GM12878 (cell line): Measurements from ENCODE around the gene WDR76. TPM values are rescaled to one million over a fixed set of nuclear protein-coding genes. Genes with fewer than 3 reads are reported as not detected.

ENCODE experiments used
- ATAC-seq: fragments of 200-7000 bp; cut with Tn5 transposase; 3 replicates; pipeline ENCODE4 v1.9.1; 2020; ENCODE audit warnings: mild to moderate bottlenecking, moderate library complexity
- BruUV-seq: library from RNA; stranded (reverse); fragments of 400-500 nt; replicated peaks from 2 replicates; lab custom pipeline; 2021; lab: Mats Ljungman, UMichigan
- CTCF ChIA-PET: fragments of 300-600 bp; sonication (Branson Sonifier 250); formaldehyde crosslinking; extraction: SDS; loops from one replicate; lab custom pipeline; 2021; ENCODE audit warnings: inconsistent platforms; lab: Yijun Ruan, JAX
- POLR2A ChIA-PET: fragments of 350-600 bp; formaldehyde crosslinking; extraction: SDS; loops from one replicate; lab custom pipeline; 2021; ENCODE audit warnings: inconsistent platforms; lab: Charles Lee
- RAD21 ChIA-PET: fragments of 300-600 bp; sonication (Branson Sonifier 250); formaldehyde crosslinking; loops from one replicate; lab custom pipeline; 2023; ENCODE audit warnings: antibody characterized with exemption; ENCODE audit not compliant: unreplicated experiment; lab: Charles Lee
- SMC1A ChIA-PET: fragments of 300-600 bp; sonication (Branson Sonifier 250); formaldehyde crosslinking; loops from one replicate; lab custom pipeline; 2023; ENCODE audit not compliant: unreplicated experiment, uncharacterized antibody; lab: Charles Lee
- DNase-seq: peaks from one replicate; pipeline ENCODE4 v3.0.0-alpha.2; 2011; ENCODE audit warnings: low read depth, low spot score
- FAIRE-seq: peaks from 3 replicates; lab custom pipeline; 2011; peaks lifted over from hg19 to GRCh38; lab: Jason Lieb, UNC
- H2AFZ ChIP-seq: 2 replicates; pipeline ENCODE4 v1.6.0; 2011; ENCODE audit warnings: low read depth, low read length, control low read depth; ENCODE audit not compliant: control insufficient read depth
- H3K27ac ChIP-seq: 2 replicates; pipeline ENCODE4 v1.5.1; 2011; ENCODE audit warnings: control low read depth; ENCODE audit not compliant: control insufficient read depth, insufficient read depth
- H3K27me3 ChIP-seq, 2 experiments: replicated peaks in 1 of 2; 2 replicates each; pipeline versions ENCODE4 v1.6.0 to v1.6.1; 2011; ENCODE audit warnings: low read length in 1 of 2; ENCODE audit not compliant: control insufficient read depth in 2 of 2, insufficient read depth in 2 of 2
- H3K36me3 ChIP-seq, 2 experiments: 2 replicates each; pipeline ENCODE4 v1.5.1; 2011; ENCODE audit warnings: low read length in 1 of 2; ENCODE audit not compliant: control insufficient read depth in 2 of 2, insufficient read depth in 2 of 2
- H3K4me1 ChIP-seq: 2 replicates; pipeline ENCODE4 v1.6.1; 2011; ENCODE audit warnings: mild to moderate bottlenecking, low read length, moderate library complexity, mixed read lengths; ENCODE audit not compliant: control insufficient read depth, insufficient read depth
- H3K4me2 ChIP-seq: 2 replicates; pipeline ENCODE4 v1.6.0; 2011; ENCODE audit warnings: control low read depth; ENCODE audit not compliant: control insufficient read depth, insufficient read depth
- H3K4me3 ChIP-seq: fragments of 200-600 bp; sonication (generic); 2 replicates; pipeline ENCODE4 v1.5.1; 2016
- H3K79me2 ChIP-seq: 2 replicates; pipeline ENCODE4 v1.6.0; 2011; ENCODE audit warnings: low read length; ENCODE audit not compliant: control insufficient read depth, insufficient read depth
- H3K9ac ChIP-seq: 2 replicates; pipeline ENCODE4 v1.8.0; 2011; ENCODE audit warnings: low read length, control low read depth, mixed read lengths; ENCODE audit not compliant: control insufficient read depth, insufficient read depth
- H3K9me3 ChIP-seq: replicated peaks from 3 replicates; pipeline ENCODE4 v1.5.1; 2011; ENCODE audit warnings: mild to moderate bottlenecking, low read length; ENCODE audit not compliant: control insufficient read depth, insufficient read depth
- H4K20me1 ChIP-seq: 2 replicates; pipeline ENCODE4 v1.6.0; 2011; ENCODE audit not compliant: control insufficient read depth, insufficient read depth
- BMI1 ChIP-seq: fragments of 450-650 bp; IDR thresholded peaks from 2 replicates; pipeline ENCODE4 v1.6.1; 2016; ENCODE audit warnings: mild to moderate bottlenecking, moderate library complexity, borderline replicate concordance
- LARP7 ChIP-seq: fragments of 450-650 bp; IDR thresholded peaks from 2 replicates; pipeline ENCODE4 v1.6.1; 2017; ENCODE audit warnings: mild to moderate bottlenecking
- NBN ChIP-seq: fragments of 450-650 bp; IDR thresholded peaks from 2 replicates; pipeline ENCODE4 v1.6.1; 2016
- NFXL1 ChIP-seq: fragments of 450-650 bp; IDR thresholded peaks from 2 replicates; pipeline ENCODE4 v1.6.1; 2017; ENCODE audit warnings: antibody characterized with exemption, mild to moderate bottlenecking, borderline replicate concordance
- NR2C1 ChIP-seq: fragments of 450-650 bp; IDR thresholded peaks from 2 replicates; pipeline ENCODE4 v1.6.1; 2017; ENCODE audit warnings: antibody characterized with exemption, mild to moderate bottlenecking, moderate library complexity
- POLR2A ChIP-seq: IDR thresholded peaks from 2 replicates; pipeline ENCODE4 v1.6.1; 2011; ENCODE audit warnings: low read depth, mild to moderate bottlenecking, low read length
- POLR2AphosphoS2 ChIP-seq: IDR thresholded peaks from 2 replicates; pipeline ENCODE4 v1.6.1; 2011; ENCODE audit warnings: low read depth, mild to moderate bottlenecking, low read length, improper control_type of control experiment, moderate library complexity
- POLR2AphosphoS5 ChIP-seq: IDR thresholded peaks from 2 replicates; pipeline ENCODE4 v1.6.1; 2011; ENCODE audit warnings: mild to moderate bottlenecking, low read length, inconsistent platforms
- RELA ChIP-seq: fragments of 450-650 bp; IDR thresholded peaks from 2 replicates; pipeline ENCODE4 v1.8.0; 2014; ENCODE audit warnings: borderline replicate concordance; ENCODE audit not compliant: partially characterized antibody
- RUNX3 ChIP-seq: IDR thresholded peaks from 2 replicates; pipeline ENCODE4 v1.6.1; 2012; ENCODE audit warnings: low read length, inconsistent platforms
- SIN3A ChIP-seq: IDR thresholded peaks from 2 replicates; pipeline ENCODE4 v1.6.1; 2012; ENCODE audit warnings: low read depth, low read length, improper control_type of control experiment
- SMAD1 ChIP-seq: fragments of 450-650 bp; IDR thresholded peaks from 2 replicates; pipeline ENCODE4 v1.6.1; 2018; ENCODE audit warnings: mild to moderate bottlenecking, low read depth; ENCODE audit not compliant: partially characterized antibody
- SRF ChIP-seq, 2 experiments: IDR thresholded peaks; 2 replicates each; pipeline ENCODE4 v1.6.1; 2011; ENCODE audit warnings: low read depth in 2 of 2, low read length in 2 of 2, mild to moderate bottlenecking in 1 of 2, moderate library complexity in 1 of 2
- SUZ12 ChIP-seq: fragments of 200-600 bp; sonication (generic); IDR thresholded peaks from one replicate; pipeline ENCODE4 v1.6.1; 2018; ENCODE audit warnings: antibody characterized with exemption, mild to moderate bottlenecking; ENCODE audit not compliant: unreplicated experiment
- YBX1 ChIP-seq: fragments of 450-650 bp; IDR thresholded peaks from 2 replicates; pipeline ENCODE4 v1.6.1; 2016; ENCODE audit warnings: antibody characterized with exemption
- YY1 ChIP-seq: IDR thresholded peaks from 2 replicates; pipeline ENCODE4 v1.6.1; 2011; ENCODE audit warnings: low read depth, mild to moderate bottlenecking, low read length
- ZBED1 ChIP-seq: IDR thresholded peaks from 2 replicates; pipeline ENCODE4 v1.6.1; 2016; ENCODE audit warnings: borderline replicate concordance
- ZBTB40 ChIP-seq: fragments of 450-650 bp; IDR thresholded peaks from 2 replicates; pipeline ENCODE4 v1.6.1; 2016; ENCODE audit warnings: mild to moderate bottlenecking, moderate library complexity, borderline replicate concordance
- ZNF207 ChIP-seq: fragments of 450-650 bp; IDR thresholded peaks from 2 replicates; pipeline ENCODE4 v1.6.1; 2014; ENCODE audit warnings: antibody characterized with exemption, mild to moderate bottlenecking, borderline replicate concordance
- ZNF274 ChIP-seq: IDR thresholded peaks from one replicate; pipeline ENCODE4 v1.8.0; 2011; ENCODE audit not compliant: insufficient read length, insufficient read depth
- ZNF622 ChIP-seq: fragments of 450-650 bp; IDR thresholded peaks from 2 replicates; pipeline ENCODE4 v1.6.1; 2017; ENCODE audit warnings: mild to moderate bottlenecking, inconsistent platforms
- ZZZ3 ChIP-seq: IDR thresholded peaks from 2 replicates; pipeline ENCODE4 v1.6.1; 2011; ENCODE audit warnings: low read depth; ENCODE audit not compliant: control insufficient read depth, insufficient read length
- WGBS: methylation state at CpG from one replicate; pipeline ENCODE4 v1.1.6; 2016; ENCODE audit warnings: low lambda C conversion rate; ENCODE audit not compliant: insufficient replicate concordance, insufficient coverage; ENCODE audit errors: missing lambda C conversion rate; 5-methylcytosine and 5-hydroxymethylcytosine counted together
- in situ Hi-C: fragments of 300-500 bp; cut with MboI; formaldehyde crosslinking; loops from 9 replicates; pipeline ENCODE4 v1.14.3; 2018; ENCODE audit warnings: mixed read lengths
- intact Hi-C: fragments of 100-400 bp; cut with micrococcal nuclease; formaldehyde crosslinking; loops from one replicate; pipeline ENCODE4 v1.14.2; 2022; ENCODE audit not compliant: unreplicated experiment
- polyA plus RNA-seq, 11 experiments: library from polyadenylated mRNA; depleted of rRNA in 4 of 11; unstranded in 6 of 11; stranded (reverse) in 5 of 11; fragments of >200 nt; fragmentation: Nextera tagmentation in 4 of 11; fragmentation: Illumina TruSeq in 1 of 11; extraction: Ambion mirVana in 4 of 11; extraction: Trizol in 1 of 11; gene quantifications; 1 replicate in 1 of 11; 2 replicates in 10 of 11; pipeline versions ENCODE4 v1.2.1 to v1.2.3, GENCODE V29; 2011 to 2016; ENCODE audit warnings: inconsistent platforms in 2 of 11, missing spikeins in 2 of 11, low read depth in 1 of 11
- total RNA-seq, 4 experiments: library from RNA; depleted of rRNA in 3 of 4; stranded (reverse); fragments of >200 nt in 3 of 4; fragmentation: Illumina TruSeq in 1 of 4; extraction: Trizol in 1 of 4; gene quantifications; 2 replicates each; pipeline versions ENCODE4 v1.2.1 to v1.2.3, GENCODE V29; 2013 to 2021

WDR76 gene
- total and polyA plus RNA-seq, 10 of the 15 experiments (the other 5 are each of a cell fraction or from before 2014, with no cell fraction given), result 8.0 to 59.7 (median 34.5) TPM

- Histone ChIP-seq H3K9me3 (no peaks in the 10 kb centered on the region), H3K4me1 (peaks cover 29% of the 10 kb centered on the region), H3K36me3 (peaks cover 5 to 32% of the 10 kb centered on the region in 2 experiments), H2AFZ (no peak overlapping the region), H3K4me3 (no peak overlapping the region), H4K20me1 (no peaks in the 10 kb centered on the region; the same call in none of the 2 replicates), H3K27ac (no peak overlapping the region), H3K27me3 (no peaks in the 10 kb centered on the region), H3K4me2 (no peak overlapping the region), H3K79me2 (peaks cover 46% of the 10 kb centered on the region), H3K9ac (no peak overlapping the region)
- ChIA-PET RAD21 (interaction anchor here (1.5 to 4.3 kb wide), 4 partner anchors 13 to 28 kb away, joined by 3 to 19 read pairs (median 6); partner anchors contain the start of genes ELL3 and MFAP1), POLR2A (interaction anchor here (0.6 to 5.9 kb wide), 10 partner anchors 7 to 1297 kb away, joined by 3 to 48 read pairs (median 4); partner anchors contain the start of genes MFAP1 and SERF2), SMC1A (interaction anchor here (1.1 to 9.4 kb wide), 5 partner anchors 13 to 47 kb away, joined by 3 to 129 read pairs (median 6); partner anchors contain the start of genes ELL3, MFAP1 and WDR76), CTCF (interaction anchor here (1.3 to 4.0 kb wide), 5 partner anchors 8 to 28 kb away, joined by 3 to 23 read pairs (median 6); partner anchors contain the start of genes ELL3 and MFAP1)
- FAIRE-seq (no peak), DNase-seq (no peak), ATAC-seq (no peak)
- 81% methylated on average over 3 of the region's 3 CpGs for WGBS
- intact Hi-C loops, result no loop called here
- BruUV-seq, result no TSS peak
- in situ Hi-C loops, result loop anchor here (10.0 to 25.0 kb wide), 2 partner anchors 928 to 1534 kb away; partner anchors contain the start of genes GANC and TMEM87A
- TF ChIP-seq RUNX3, result no peak
- no peak for TF ChIP-seq RELA
- TF ChIP-seq YY1, result no peak
- no peak for TF ChIP-seq ZNF207
- TF ChIP-seq LARP7, result no peak
- TF ChIP-seq POLR2A, result peak; percentile 52
- no peak for TF ChIP-seq NBN
- TF ChIP-seq YBX1, result no peak
- no peak for TF ChIP-seq SUZ12
- TF ChIP-seq POLR2AphosphoS5, result peak; percentile 63; the same call in 1 of the 2 replicates
- 0 out of 2 replicates have a peak, but pooled peaks have one; percentile 13 for TF ChIP-seq POLR2AphosphoS2
- no peak for TF ChIP-seq ZNF622
- TF ChIP-seq SMAD1, result no peak
- TF ChIP-seq SIN3A, result no peak
- no peak for TF ChIP-seq ZBTB40
- TF ChIP-seq NFXL1, result no peak
- TF ChIP-seq ZZZ3, result no peak
- TF ChIP-seq BMI1, result no peak
- TF ChIP-seq ZNF274, result no peak
- TF ChIP-seq NR2C1, result no peak
- TF ChIP-seq SRF (IDR thresholded peaks at IDR 0.05; ENCODE audit: low read depth in 2 of 2, low read length in 2 of 2), result no peak
- TF ChIP-seq ZBED1, result 0 out of 2 replicates have a peak, but pooled peaks have one; percentile 1
Measured at GRCh38 chr15:43796566-43796965, 30.2 kb upstream of the WDR76 start.
